Ramos (cell line): ENCODE data around the gene ARR3.
"Not testable (repeated sequence)": the region's sequence is repeated elsewhere in the genome, so short reads cannot be mapped to it uniquely, and the experiment has no call there.

Experiments
- in situ Hi-C: fragments of 300-500 bp; cut with MboI; formaldehyde crosslinking; loops from one replicate; pipeline ENCODE4 v1.14.3; 2022; ENCODE audit warnings: low sequenced_read_pairs; ENCODE audit not compliant: unreplicated experiment

The ARR3 gene

GRCh38 chrX:70268034-70268433 is at the start of gene ARR3:
Gene ARR3, plus strand, starts transcription at chrX:70268334. Its CDS starts 1,052 bp downstream, at chrX:70269386.
- in situ Hi-C loops, result no loop called here

- in situ Hi-C loops, result no loop called here
Observed at GRCh38 chrX:70219938-70220764, 48.0 kb upstream of the ARR3 start.

- in situ Hi-C loops, result no loop called here
Observed at GRCh38 chrX:70226048-70226447, 42.1 kb upstream of the ARR3 start.

GRCh38 chrX:70226687-70227086 is 41.4 kb upstream of the ARR3 start:
- in situ Hi-C loops, result no loop called here

GRCh38 chrX:70231666-70232065 is 36.5 kb upstream of the ARR3 start:
- in situ Hi-C loops, result no loop called here

- in situ Hi-C loops, result no loop called here
Observed at GRCh38 chrX:70234355-70234754, 33.8 kb upstream of the ARR3 start, which contains the start of gene AWAT1. Gene AWAT1, plus strand, starts transcription at chrX:70234655. Its CDS starts 41 bp downstream, at chrX:70234696.

- in situ Hi-C loops, result no loop called here
Observed at GRCh38 chrX:70240751-70241150, 27.4 kb upstream of the ARR3 start.

GRCh38 chrX:70241501-70241900 is 26.6 kb upstream of the ARR3 start:
- in situ Hi-C loops, result no loop called here

GRCh38 chrX:70243601-70244000 is 24.5 kb upstream of the ARR3 start:
- in situ Hi-C loops, result not testable (repeated sequence)

GRCh38 chrX:70244881-70245280 is 23.3 kb upstream of the ARR3 start:
- in situ Hi-C loops, result no loop called here

GRCh38 chrX:70247252-70247651 is 20.9 kb upstream of the ARR3 start:
- in situ Hi-C loops, result no loop called here

GRCh38 chrX:70252491-70252890 is 15.6 kb upstream of the ARR3 start:
- in situ Hi-C loops, result no loop called here

GRCh38 chrX:70253377-70254062 is 14.6 kb upstream of the ARR3 start:
- in situ Hi-C loops, result no loop called here

- in situ Hi-C loops, result no loop called here
Observed at GRCh38 chrX:70254063-70254400, 14.1 kb upstream of the ARR3 start.

- in situ Hi-C loops, result no loop called here
Observed at GRCh38 chrX:70254909-70255308, 13.2 kb upstream of the ARR3 start.

GRCh38 chrX:70255452-70255851 is 12.7 kb upstream of the ARR3 start:
- in situ Hi-C loops, result no loop called here

- in situ Hi-C loops, result no loop called here
Observed at GRCh38 chrX:70257423-70258288, 10.5 kb upstream of the ARR3 start.

GRCh38 chrX:70260104-70260503 is 8.0 kb upstream of the ARR3 start, which contains the start of gene P2RY4:
Gene P2RY4, minus strand, starts transcription at chrX:70260204. Its CDS starts 580 bp downstream, at chrX:70259624.
- in situ Hi-C loops, result no loop called here

GRCh38 chrX:70262952-70263567 is 5.1 kb upstream of the ARR3 start:
- in situ Hi-C loops, result no loop called here

GRCh38 chrX:70264784-70265183 is 3.4 kb upstream of the ARR3 start:
- in situ Hi-C loops, result no loop called here
